ENCODE data around the gene COMMD3. TPM values are rescaled to one million over a fixed set of nuclear protein-coding genes. Genes with fewer than 3 reads are reported as not detected.

Gene COMMD3
- polyA plus RNA-seq, 1 donor from 2014 or later = 272 TPM

DNA sequence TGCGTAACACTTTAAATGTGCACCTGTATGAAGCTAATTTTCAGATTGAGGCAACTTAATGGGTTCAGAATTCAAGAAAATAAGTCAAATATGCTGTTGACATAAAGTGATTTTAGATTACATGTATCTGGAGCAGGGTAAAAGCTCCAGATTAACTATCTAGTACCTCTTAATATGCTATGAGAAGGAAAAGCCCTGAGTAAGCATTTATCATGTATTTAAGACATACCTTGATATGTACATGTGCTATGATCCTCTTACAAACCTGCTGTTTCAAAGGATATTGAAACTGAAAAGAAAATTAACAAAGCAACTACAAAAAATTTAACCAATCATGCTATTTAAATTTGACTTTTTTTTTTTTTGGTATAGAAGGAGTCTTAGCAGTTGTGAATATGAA, 33.6 kb downstream of the COMMD3 start:
- Histone ChIP-seq H3K9me2 (ENCODE audit: insufficient read depth, low read length) (no peaks in the 10 kb centered on the region), H3F3A (ENCODE audit: insufficient read depth, low read length, poor library complexity, severe bottlenecking) (no peaks in the 10 kb centered on the region), H3K9ac (ENCODE audit: low read length) (no peak overlapping the region), H3K4me2 (ENCODE audit: low read length) (no peak overlapping the region), H3K79me2 (replicated peaks; ENCODE audit: insufficient read depth, low read length) (no peaks in the 10 kb centered on the region), H3K9me3 (ENCODE audit: low read length) (peaks cover 4% of the 10 kb centered on the region), H3K27ac (ENCODE audit: low read length) (no peak overlapping the region), H4K20me1 (ENCODE audit: insufficient read depth) (no peaks in the 10 kb centered on the region), H3K36me3 (ENCODE audit: insufficient read depth, low read length) (no peaks in the 10 kb centered on the region), H2AFZ (ENCODE audit: low read depth, low read length) (no peak overlapping the region), H3K27me3 (ENCODE audit: insufficient read depth, low read depth, low read length) (peaks cover 31% of the 10 kb centered on the region), H3K4me3 (ENCODE audit: low read length) (no peak overlapping the region)
- TF ChIP-seq TAF1 (IDR thresholded peaks at IDR 0.05; ENCODE audit: low read depth) = no peak
- no peak for TF ChIP-seq EZH2 (IDR thresholded peaks at IDR 0.05; ENCODE audit: borderline replicate concordance, insufficient read depth, low read length, poor library complexity, severe bottlenecking)
- no peak for TF ChIP-seq MXI1 (conservative IDR thresholded peaks at IDR 0.05; ENCODE audit: poor library complexity, severe bottlenecking)
- TF ChIP-seq, protein P1, sequence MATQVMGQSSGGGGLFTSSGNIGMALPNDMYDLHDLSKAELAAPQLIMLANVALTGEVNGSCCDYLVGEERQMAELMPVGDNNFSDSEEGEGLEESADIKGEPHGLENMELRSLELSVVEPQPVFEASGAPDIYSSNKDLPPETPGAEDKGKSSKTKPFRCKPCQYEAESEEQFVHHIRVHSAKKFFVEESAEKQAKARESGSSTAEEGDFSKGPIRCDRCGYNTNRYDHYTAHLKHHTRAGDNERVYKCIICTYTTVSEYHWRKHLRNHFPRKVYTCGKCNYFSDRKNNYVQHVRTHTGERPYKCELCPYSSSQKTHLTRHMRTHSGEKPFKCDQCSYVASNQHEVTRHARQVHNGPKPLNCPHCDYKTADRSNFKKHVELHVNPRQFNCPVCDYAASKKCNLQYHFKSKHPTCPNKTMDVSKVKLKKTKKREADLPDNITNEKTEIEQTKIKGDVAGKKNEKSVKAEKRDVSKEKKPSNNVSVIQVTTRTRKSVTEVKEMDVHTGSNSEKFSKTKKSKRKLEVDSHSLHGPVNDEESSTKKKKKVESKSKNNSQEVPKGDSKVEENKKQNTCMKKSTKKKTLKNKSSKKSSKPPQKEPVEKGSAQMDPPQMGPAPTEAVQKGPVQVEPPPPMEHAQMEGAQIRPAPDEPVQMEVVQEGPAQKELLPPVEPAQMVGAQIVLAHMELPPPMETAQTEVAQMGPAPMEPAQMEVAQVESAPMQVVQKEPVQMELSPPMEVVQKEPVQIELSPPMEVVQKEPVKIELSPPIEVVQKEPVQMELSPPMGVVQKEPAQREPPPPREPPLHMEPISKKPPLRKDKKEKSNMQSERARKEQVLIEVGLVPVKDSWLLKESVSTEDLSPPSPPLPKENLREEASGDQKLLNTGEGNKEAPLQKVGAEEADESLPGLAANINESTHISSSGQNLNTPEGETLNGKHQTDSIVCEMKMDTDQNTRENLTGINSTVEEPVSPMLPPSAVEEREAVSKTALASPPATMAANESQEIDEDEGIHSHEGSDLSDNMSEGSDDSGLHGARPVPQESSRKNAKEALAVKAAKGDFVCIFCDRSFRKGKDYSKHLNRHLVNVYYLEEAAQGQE (IDR thresholded peaks at IDR 0.05; ENCODE audit: borderline replicate concordance) = no peak
- no peak for TF ChIP-seq RAD21 (conservative IDR thresholded peaks at IDR 0.05)
- TF ChIP-seq POLR2AphosphoS5 (IDR thresholded peaks at IDR 0.05) = no peak
- TF ChIP-seq SMC3 (conservative IDR thresholded peaks at IDR 0.05; ENCODE audit: poor library complexity) = no peak
- no peak for TF ChIP-seq EP300 (conservative IDR thresholded peaks at IDR 0.05; ENCODE audit: poor library complexity, severe bottlenecking)
- TF ChIP-seq, protein P2, sequence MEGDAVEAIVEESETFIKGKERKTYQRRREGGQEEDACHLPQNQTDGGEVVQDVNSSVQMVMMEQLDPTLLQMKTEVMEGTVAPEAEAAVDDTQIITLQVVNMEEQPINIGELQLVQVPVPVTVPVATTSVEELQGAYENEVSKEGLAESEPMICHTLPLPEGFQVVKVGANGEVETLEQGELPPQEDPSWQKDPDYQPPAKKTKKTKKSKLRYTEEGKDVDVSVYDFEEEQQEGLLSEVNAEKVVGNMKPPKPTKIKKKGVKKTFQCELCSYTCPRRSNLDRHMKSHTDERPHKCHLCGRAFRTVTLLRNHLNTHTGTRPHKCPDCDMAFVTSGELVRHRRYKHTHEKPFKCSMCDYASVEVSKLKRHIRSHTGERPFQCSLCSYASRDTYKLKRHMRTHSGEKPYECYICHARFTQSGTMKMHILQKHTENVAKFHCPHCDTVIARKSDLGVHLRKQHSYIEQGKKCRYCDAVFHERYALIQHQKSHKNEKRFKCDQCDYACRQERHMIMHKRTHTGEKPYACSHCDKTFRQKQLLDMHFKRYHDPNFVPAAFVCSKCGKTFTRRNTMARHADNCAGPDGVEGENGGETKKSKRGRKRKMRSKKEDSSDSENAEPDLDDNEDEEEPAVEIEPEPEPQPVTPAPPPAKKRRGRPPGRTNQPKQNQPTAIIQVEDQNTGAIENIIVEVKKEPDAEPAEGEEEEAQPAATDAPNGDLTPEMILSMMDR (IDR thresholded peaks at IDR 0.05; ENCODE audit: poor library complexity, severe bottlenecking) = no peak

DNA sequence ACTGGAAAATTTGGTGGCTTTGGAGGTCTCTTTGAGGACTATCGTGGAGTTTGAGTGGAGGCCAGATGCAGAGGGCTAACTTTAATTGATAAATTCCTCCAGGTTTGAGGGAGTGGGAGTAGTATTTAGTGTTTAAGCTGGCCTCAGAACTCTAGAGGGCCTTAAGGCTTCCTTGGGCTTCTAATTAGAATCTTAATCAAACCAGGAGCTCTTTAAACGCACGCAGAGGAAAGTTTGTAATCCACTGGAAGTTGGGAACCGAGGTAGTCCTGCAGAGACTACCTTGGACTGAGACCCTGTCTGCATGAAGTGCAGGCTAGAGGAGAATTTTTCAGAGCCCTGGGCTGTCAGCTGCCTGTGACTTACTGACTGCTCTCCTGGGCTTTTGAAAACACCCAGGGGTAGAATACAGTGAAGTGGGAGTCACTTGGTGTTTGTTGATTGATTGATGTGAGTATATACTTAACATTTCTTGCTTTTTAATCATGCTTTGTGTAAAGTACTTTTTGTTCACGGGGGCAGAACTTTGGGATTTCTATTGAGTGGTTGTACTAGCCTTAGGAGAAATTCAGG, 35.0 kb downstream of the COMMD3 start:
- no peak overlapping the region for H3K9ac ChIP-seq (ENCODE audit: low read length)
- no peaks in the 10 kb centered on the region for H3K79me2 ChIP-seq (replicated peaks; ENCODE audit: insufficient read depth, low read length)
- TF ChIP-seq EZH2 (IDR thresholded peaks at IDR 0.05; ENCODE audit: borderline replicate concordance, insufficient read depth, low read length, poor library complexity, severe bottlenecking) (no peak), SMC3 (conservative IDR thresholded peaks at IDR 0.05; ENCODE audit: poor library complexity) (no peak), MXI1 (conservative IDR thresholded peaks at IDR 0.05; ENCODE audit: poor library complexity, severe bottlenecking) (no peak), TAF1 (IDR thresholded peaks at IDR 0.05; ENCODE audit: low read depth) (no peak), POLR2AphosphoS5 (IDR thresholded peaks at IDR 0.05) (no peak), RAD21 (conservative IDR thresholded peaks at IDR 0.05) (no peak), EP300 (conservative IDR thresholded peaks at IDR 0.05; ENCODE audit: poor library complexity, severe bottlenecking) (no peak)
- TF ChIP-seq, protein P2 (IDR thresholded peaks at IDR 0.05; ENCODE audit: poor library complexity, severe bottlenecking) = no peak
- TF ChIP-seq, protein P1 (IDR thresholded peaks at IDR 0.05; ENCODE audit: borderline replicate concordance) = no peak
- H3K36me3 ChIP-seq (ENCODE audit: insufficient read depth, low read length) = no peaks in the 10 kb centered on the region
- no peaks in the 10 kb centered on the region for H4K20me1 ChIP-seq (ENCODE audit: insufficient read depth)
- H2AFZ ChIP-seq (ENCODE audit: low read depth, low read length) = no peak overlapping the region
- no peak overlapping the region for H3K27ac ChIP-seq (ENCODE audit: low read length)
- H3F3A ChIP-seq (ENCODE audit: insufficient read depth, low read length, poor library complexity, severe bottlenecking) = no peaks in the 10 kb centered on the region
- H3K4me3 ChIP-seq (ENCODE audit: low read length) = no peak overlapping the region
- H3K27me3 ChIP-seq (ENCODE audit: insufficient read depth, low read depth, low read length) = peaks cover 16% of the 10 kb centered on the region
- no peaks in the 10 kb centered on the region for H3K9me3 ChIP-seq (ENCODE audit: low read length)
- H3K4me2 ChIP-seq (ENCODE audit: low read length) = no peak overlapping the region
- H3K9me2 ChIP-seq (ENCODE audit: insufficient read depth, low read length) = no peaks in the 10 kb centered on the region

All from neural cell (in vitro differentiated cells).